NCI-H146 (cell line): ENCODE data around the gene CBY2.
"Not testable (repeated sequence)": the region's sequence is repeated elsewhere in the genome, so short reads cannot be mapped to it uniquely, and the experiment has no call there.

Experiments used
- DNase-seq: peaks from one replicate; lab custom pipeline; 2025; lab: John Stamatoyannopoulos, UW

CBY2 gene

DNA sequence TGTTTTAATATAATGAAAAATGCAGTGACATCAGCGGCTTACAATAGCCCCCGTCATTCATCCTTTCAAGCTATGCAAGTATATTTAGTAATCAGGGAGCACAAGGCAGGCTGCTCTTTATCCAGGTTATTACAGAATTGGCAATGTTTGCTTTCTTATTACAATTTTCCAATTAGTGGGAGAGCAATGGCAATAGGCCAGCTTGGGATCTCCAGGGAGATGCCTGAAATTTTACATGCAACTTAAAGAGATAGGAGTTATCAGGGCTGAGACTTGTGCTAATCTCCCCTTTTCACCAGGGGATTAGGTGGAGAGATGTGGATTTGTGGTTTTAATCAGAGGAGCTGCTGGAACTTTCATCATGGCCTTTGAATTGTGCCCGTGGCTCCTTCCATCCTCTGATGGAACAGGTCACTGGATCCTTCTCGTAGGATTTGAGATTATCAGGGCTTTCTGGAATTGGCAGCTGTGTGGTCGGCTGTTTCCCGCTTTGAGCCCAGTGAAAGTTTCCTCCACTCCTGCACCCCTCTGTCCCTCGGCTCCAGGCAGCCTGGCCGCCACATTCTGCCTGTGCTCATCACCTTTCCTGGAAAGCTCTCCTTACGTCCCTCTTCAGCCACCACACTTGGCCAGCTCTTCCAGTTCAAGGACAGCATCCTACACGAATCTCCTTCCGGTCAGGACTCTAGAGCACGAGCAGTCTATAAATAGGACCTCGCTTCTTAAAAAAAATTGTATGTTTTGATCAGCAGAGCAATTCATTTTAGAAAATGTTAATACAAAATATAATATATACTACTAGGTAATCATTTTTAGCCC, 47.0 kb downstream of the CBY2 start:
- peak; percentile 81 for DNase-seq

- no peak for DNase-seq
These were observed 48.4 kb downstream of the CBY2 start for GRCh38 chr13:45750566-45750965.

DNA sequence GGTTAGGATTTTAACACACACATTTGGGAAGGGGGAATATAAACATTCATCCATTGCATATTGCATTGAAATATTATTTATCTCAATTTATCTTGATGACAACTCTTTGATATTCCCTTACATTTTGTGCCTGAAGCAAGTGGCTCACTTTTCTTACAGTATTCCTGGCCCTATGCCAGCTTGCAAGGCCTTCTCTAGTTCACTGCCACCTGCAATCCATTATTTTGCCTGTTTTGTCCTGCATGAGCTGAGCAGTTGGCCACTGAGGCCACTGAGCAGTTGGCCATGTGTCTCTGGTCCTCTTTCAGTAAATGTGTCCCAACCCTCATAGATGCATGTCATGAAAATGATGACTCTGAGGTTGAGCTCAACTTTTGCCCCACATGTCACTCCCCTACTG, 49.8 kb downstream of the CBY2 start:
- DNase-seq = peak; percentile 5

- DNase-seq = no peak
These were observed 50.4 kb downstream of the CBY2 start for GRCh38 chr13:45752510-45752909.

- DNase-seq = not testable (repeated sequence)
These were observed 54.4 kb downstream of the CBY2 start for GRCh38 chr13:45756498-45756897.

DNA sequence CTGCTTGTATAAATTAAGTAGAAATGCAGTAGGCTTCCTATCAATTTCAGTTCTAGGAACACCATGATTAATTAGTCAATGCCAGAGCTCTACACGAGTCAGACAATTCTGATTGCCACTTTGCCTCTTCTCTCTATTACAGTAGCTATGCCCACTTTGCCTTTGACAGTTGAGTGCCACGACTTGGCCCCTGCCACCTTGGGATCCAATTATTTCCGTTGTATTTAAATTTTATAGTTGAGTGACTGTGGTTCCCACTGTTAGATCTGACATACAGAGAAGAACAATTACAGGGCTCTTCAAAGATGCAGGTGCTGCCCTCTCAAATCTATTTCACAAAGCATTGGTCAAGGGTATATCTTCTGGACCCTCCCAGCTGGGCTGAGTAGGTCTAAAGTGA, 55.5 kb downstream of the CBY2 start:
- not testable (repeated sequence) for DNase-seq

- DNase-seq = no peak
These were observed 61.3 kb downstream of the CBY2 start for GRCh38 chr13:45763419-45763818.
